ENCODE measurements around the gene TMEM184C. TPM values are rescaled to one million over a fixed set of nuclear protein-coding genes. Genes with fewer than 3 reads are reported as not detected.

TMEM184C gene
- polyA plus RNA-seq, 4 donors, result 4.6 to 29.0 (median 10.4) TPM

- peaks cover 0 to 25% (median 22%) of the 10 kb centered on the region in 3 donors for H3K36me3 ChIP-seq (ENCODE audit: control insufficient read depth in 3 of 3, insufficient read depth in 2 of 3, low read depth in 1 of 3, low read length in 3 of 3)
- H3K4me1 ChIP-seq (ENCODE audit: control insufficient read depth in 3 of 3, insufficient read depth in 2 of 3, low read depth in 1 of 3, low read length in 2 of 3), result no peaks in the 10 kb centered on the region
- FAIRE-seq, result no peak
- 91 to 98% (median 93%) methylated on average over 1 of the region's 1 CpG for WGBS, 3 donors
- H3K9me3 ChIP-seq (ENCODE audit: control insufficient read depth in 2 of 2, insufficient read depth in 1 of 2, low read depth in 1 of 2, low read length in 1 of 2), result no peaks in the 10 kb centered on the region
- no peak overlapping the region for H3K4me3 ChIP-seq (ENCODE audit: low read depth in 1 of 3, low read length in 3 of 3)
- no peaks in the 10 kb centered on the region for H3K27me3 ChIP-seq (ENCODE audit: control insufficient read depth in 3 of 3, insufficient read depth in 3 of 3, low read length in 3 of 3)
- no peak overlapping the region for H3K27ac ChIP-seq (ENCODE audit: low read depth in 1 of 3, low read length in 2 of 3)
- DNase-seq, result no peak
Observed at GRCh38 chr4:147629783-147630730, 12.9 kb downstream of the TMEM184C start.

GRCh38 chr4:147633113-147633512, 15.9 kb downstream of the TMEM184C start:
- DNase-seq, result no peak
- Histone ChIP-seq H3K4me3 (ENCODE audit: low read depth in 1 of 3, low read length in 3 of 3) (no peak overlapping the region), H3K27ac (ENCODE audit: low read depth in 1 of 3, low read length in 2 of 3) (no peak overlapping the region), H3K27me3 (ENCODE audit: control insufficient read depth in 3 of 3, insufficient read depth in 3 of 3, low read length in 3 of 3) (no peaks in the 10 kb centered on the region), H3K4me1 (ENCODE audit: control insufficient read depth in 3 of 3, insufficient read depth in 2 of 3, low read depth in 1 of 3, low read length in 2 of 3) (no peaks in the 10 kb centered on the region), H3K9me3 (ENCODE audit: control insufficient read depth in 2 of 2, insufficient read depth in 1 of 2, low read depth in 1 of 2, low read length in 1 of 2) (no peaks in the 10 kb centered on the region), H3K36me3 (ENCODE audit: control insufficient read depth in 3 of 3, insufficient read depth in 2 of 3, low read depth in 1 of 3, low read length in 3 of 3) (peaks cover 0 to 23% (median 12%) of the 10 kb centered on the region in 3 donors)
- WGBS, 3 donors, result 87 to 90% (median 89%) methylated on average over 3 of the region's 3 CpGs
- FAIRE-seq, result no peak

- Histone ChIP-seq H3K27me3 (ENCODE audit: control insufficient read depth in 3 of 3, insufficient read depth in 3 of 3, low read length in 3 of 3) (no peaks in the 10 kb centered on the region), H3K4me3 (ENCODE audit: low read depth in 1 of 3, low read length in 3 of 3) (no peak overlapping the region), H3K36me3 (ENCODE audit: control insufficient read depth in 3 of 3, insufficient read depth in 2 of 3, low read depth in 1 of 3, low read length in 3 of 3) (peaks cover 0 to 23% (median 12%) of the 10 kb centered on the region in 3 donors), H3K9me3 (ENCODE audit: control insufficient read depth in 2 of 2, insufficient read depth in 1 of 2, low read depth in 1 of 2, low read length in 1 of 2) (no peaks in the 10 kb centered on the region), H3K27ac (ENCODE audit: low read depth in 1 of 3, low read length in 2 of 3) (no peak overlapping the region), H3K4me1 (ENCODE audit: control insufficient read depth in 3 of 3, insufficient read depth in 2 of 3, low read depth in 1 of 3, low read length in 2 of 3) (no peaks in the 10 kb centered on the region)
- WGBS, 3 donors, result 96 to 97% (median 97%) methylated on average over 1 of the region's 1 CpG
- no peak for DNase-seq
- FAIRE-seq, result no peak
Observed at GRCh38 chr4:147633643-147634042, 16.4 kb downstream of the TMEM184C start.

GRCh38 chr4:147635348-147635747, 18.2 kb downstream of the TMEM184C start:
- peak; percentile 55 for FAIRE-seq

GRCh38 chr4:147638365-147638764, 21.2 kb downstream of the TMEM184C start:
- Histone ChIP-seq H3K4me1 (ENCODE audit: control insufficient read depth in 3 of 3, insufficient read depth in 2 of 3, low read depth in 1 of 3, low read length in 2 of 3) (no peaks in the 10 kb centered on the region), H3K9me3 (ENCODE audit: control insufficient read depth in 2 of 2, insufficient read depth in 1 of 2, low read depth in 1 of 2, low read length in 1 of 2) (no peaks in the 10 kb centered on the region), H3K36me3 (ENCODE audit: control insufficient read depth in 3 of 3, insufficient read depth in 2 of 3, low read depth in 1 of 3, low read length in 3 of 3) (peaks cover 2 to 17% (median 14%) of the 10 kb centered on the region in 3 donors), H3K27ac (ENCODE audit: low read depth in 1 of 3, low read length in 2 of 3) (no peak overlapping the region), H3K4me3 (ENCODE audit: low read depth in 1 of 3, low read length in 3 of 3) (no peak overlapping the region), H3K27me3 (ENCODE audit: control insufficient read depth in 3 of 3, insufficient read depth in 3 of 3, low read length in 3 of 3) (no peaks in the 10 kb centered on the region)
- DNase-seq, result no peak
- WGBS, 3 donors, result 87 to 90% (median 89%) methylated on average over 1 of the region's 1 CpG
- no peak for FAIRE-seq

More at GRCh38 chr4:147635348-147635747, 18.2 kb downstream of the TMEM184C start:
- Histone ChIP-seq H3K36me3 (ENCODE audit: control insufficient read depth in 3 of 3, insufficient read depth in 2 of 3, low read depth in 1 of 3, low read length in 3 of 3) (peaks cover 0 to 23% (median 12%) of the 10 kb centered on the region in 3 donors), H3K4me3 (ENCODE audit: low read depth in 1 of 3, low read length in 3 of 3) (no peak overlapping the region), H3K27ac (ENCODE audit: low read depth in 1 of 3, low read length in 2 of 3) (no peak overlapping the region), H3K9me3 (ENCODE audit: control insufficient read depth in 2 of 2, insufficient read depth in 1 of 2, low read depth in 1 of 2, low read length in 1 of 2) (no peaks in the 10 kb centered on the region), H3K4me1 (ENCODE audit: control insufficient read depth in 3 of 3, insufficient read depth in 2 of 3, low read depth in 1 of 3, low read length in 2 of 3) (no peaks in the 10 kb centered on the region), H3K27me3 (ENCODE audit: control insufficient read depth in 3 of 3, insufficient read depth in 3 of 3, low read length in 3 of 3) (no peaks in the 10 kb centered on the region)
- no peak for DNase-seq

- no peak for DNase-seq
- no peak overlapping the region for H3K27ac ChIP-seq (ENCODE audit: low read depth in 1 of 3, low read length in 2 of 3)
- H3K4me3 ChIP-seq (ENCODE audit: low read depth in 1 of 3, low read length in 3 of 3), result no peak overlapping the region
- no peaks in the 10 kb centered on the region for H3K4me1 ChIP-seq (ENCODE audit: control insufficient read depth in 3 of 3, insufficient read depth in 2 of 3, low read depth in 1 of 3, low read length in 2 of 3)
- FAIRE-seq, result no peak
- peaks cover 2 to 20% (median 12%) of the 10 kb centered on the region in 3 donors for H3K36me3 ChIP-seq (ENCODE audit: control insufficient read depth in 3 of 3, insufficient read depth in 2 of 3, low read depth in 1 of 3, low read length in 3 of 3)
- WGBS, 3 donors, result 66 to 74% (median 69%) methylated on average over 2 of the region's 2 CpGs
- no peaks in the 10 kb centered on the region for H3K27me3 ChIP-seq (ENCODE audit: control insufficient read depth in 3 of 3, insufficient read depth in 3 of 3, low read length in 3 of 3)
- H3K9me3 ChIP-seq (ENCODE audit: control insufficient read depth in 2 of 2, insufficient read depth in 1 of 2, low read depth in 1 of 2, low read length in 1 of 2), result no peaks in the 10 kb centered on the region
Observed at GRCh38 chr4:147638942-147639341, 21.7 kb downstream of the TMEM184C start.

GRCh38 chr4:147639388-147639787, 22.2 kb downstream of the TMEM184C start:
- no peak for FAIRE-seq
- Histone ChIP-seq H3K9me3 (ENCODE audit: control insufficient read depth in 2 of 2, insufficient read depth in 1 of 2, low read depth in 1 of 2, low read length in 1 of 2) (no peaks in the 10 kb centered on the region), H3K27ac (ENCODE audit: low read depth in 1 of 3, low read length in 2 of 3) (no peak overlapping the region), H3K4me3 (ENCODE audit: low read depth in 1 of 3, low read length in 3 of 3) (no peak overlapping the region), H3K36me3 (ENCODE audit: control insufficient read depth in 3 of 3, insufficient read depth in 2 of 3, low read depth in 1 of 3, low read length in 3 of 3) (peaks cover 2 to 20% (median 8%) of the 10 kb centered on the region in 3 donors), H3K4me1 (ENCODE audit: control insufficient read depth in 3 of 3, insufficient read depth in 2 of 3, low read depth in 1 of 3, low read length in 2 of 3) (no peaks in the 10 kb centered on the region), H3K27me3 (ENCODE audit: control insufficient read depth in 3 of 3, insufficient read depth in 3 of 3, low read length in 3 of 3) (no peaks in the 10 kb centered on the region)
- DNase-seq, result no peak

- no peaks in the 10 kb centered on the region for H3K4me1 ChIP-seq (ENCODE audit: control insufficient read depth in 3 of 3, insufficient read depth in 2 of 3, low read depth in 1 of 3, low read length in 2 of 3)
- no peaks in the 10 kb centered on the region for H3K27me3 ChIP-seq (ENCODE audit: control insufficient read depth in 3 of 3, insufficient read depth in 3 of 3, low read length in 3 of 3)
- FAIRE-seq (no peak), DNase-seq (no peak)
- H3K36me3 ChIP-seq (ENCODE audit: control insufficient read depth in 3 of 3, insufficient read depth in 2 of 3, low read depth in 1 of 3, low read length in 3 of 3), result peaks cover 2 to 15% (median 8%) of the 10 kb centered on the region in 3 donors
- no peak overlapping the region for H3K27ac ChIP-seq (ENCODE audit: low read depth in 1 of 3, low read length in 2 of 3)
- no peak overlapping the region for H3K4me3 ChIP-seq (ENCODE audit: low read depth in 1 of 3, low read length in 3 of 3)
- no peaks in the 10 kb centered on the region for H3K9me3 ChIP-seq (ENCODE audit: control insufficient read depth in 2 of 2, insufficient read depth in 1 of 2, low read depth in 1 of 2, low read length in 1 of 2)
- 93 to 100% (median 96%) methylated on average over 1 of the region's 1 CpG for WGBS, 3 donors
Observed at GRCh38 chr4:147640331-147640730, 23.1 kb downstream of the TMEM184C start.

All from small intestine (tissue), 7 donors.